ENCODE measurements around the gene NIPA2.

Gene NIPA2

GRCh38 chr15:22845289-22845900 is 6.9 kb downstream of the NIPA2 start:
- no peak for TF ChIP-seq CTCF (IDR thresholded peaks at IDR 0.05; ENCODE audit: low read depth, low read length)
- Histone ChIP-seq H3K9me3 (no peaks in the 10 kb centered on the region), H3K4me3 (ENCODE audit: low read depth, low read length) (no peak overlapping the region), H3K4me1 (no peaks in the 10 kb centered on the region; the same call in 1 of the 2 replicates), H3K36me3 (peaks cover 64% of the 10 kb centered on the region), H3K27me3 (no peaks in the 10 kb centered on the region)
- no peak for DNase-seq

GRCh38 chr15:22846073-22846472 is 7.6 kb downstream of the NIPA2 start:
- no peak for TF ChIP-seq CTCF (IDR thresholded peaks at IDR 0.05; ENCODE audit: low read depth, low read length)
- DNase-seq = peak; percentile 24
- Histone ChIP-seq H3K36me3 (peaks cover 71% of the 10 kb centered on the region), H3K4me3 (ENCODE audit: low read depth, low read length) (no peak overlapping the region), H3K27me3 (no peaks in the 10 kb centered on the region), H3K9me3 (no peaks in the 10 kb centered on the region), H3K4me1 (no peaks in the 10 kb centered on the region; the same call in 1 of the 2 replicates)

GRCh38 chr15:22850055-22850454 is 11.6 kb downstream of the NIPA2 start:
- Histone ChIP-seq H3K36me3 (peaks cover 77% of the 10 kb centered on the region), H3K4me1 (no peaks in the 10 kb centered on the region; the same call in 1 of the 2 replicates)

GRCh38 chr15:22851513-22851912 is 13.0 kb downstream of the NIPA2 start:
- no peak for TF ChIP-seq CTCF (IDR thresholded peaks at IDR 0.05; ENCODE audit: low read depth, low read length)
- Histone ChIP-seq H3K27me3 (no peaks in the 10 kb centered on the region), H3K4me3 (ENCODE audit: low read depth, low read length) (no peak overlapping the region), H3K4me1 (no peaks in the 10 kb centered on the region), H3K36me3 (peaks cover 77% of the 10 kb centered on the region), H3K9me3 (no peaks in the 10 kb centered on the region)
- no peak for DNase-seq

More at GRCh38 chr15:22850055-22850454, 11.6 kb downstream of the NIPA2 start:
- H3K9me3 ChIP-seq = no peaks in the 10 kb centered on the region
- no peak overlapping the region for H3K4me3 ChIP-seq (ENCODE audit: low read depth, low read length)
- DNase-seq = no peak
- no peak for TF ChIP-seq CTCF (IDR thresholded peaks at IDR 0.05; ENCODE audit: low read depth, low read length)
- no peaks in the 10 kb centered on the region for H3K27me3 ChIP-seq

GRCh38 chr15:22855791-22856190 is 17.3 kb downstream of the NIPA2 start:
- no peak for TF ChIP-seq CTCF (IDR thresholded peaks at IDR 0.05; ENCODE audit: low read depth, low read length)
- no peaks in the 10 kb centered on the region for H3K27me3 ChIP-seq
- H3K36me3 ChIP-seq = peaks cover 77% of the 10 kb centered on the region
- DNase-seq = no peak
- H3K9me3 ChIP-seq = no peaks in the 10 kb centered on the region
- no peak overlapping the region for H3K4me3 ChIP-seq (ENCODE audit: low read depth, low read length)
- H3K4me1 ChIP-seq = no peaks in the 10 kb centered on the region

GRCh38 chr15:22856659-22857058 is 18.2 kb downstream of the NIPA2 start:
- no peak for TF ChIP-seq CTCF (IDR thresholded peaks at IDR 0.05; ENCODE audit: low read depth, low read length)
- H3K4me3 ChIP-seq (ENCODE audit: low read depth, low read length) = no peak overlapping the region
- no peaks in the 10 kb centered on the region for H3K4me1 ChIP-seq
- no peaks in the 10 kb centered on the region for H3K27me3 ChIP-seq
- no peaks in the 10 kb centered on the region for H3K9me3 ChIP-seq
- H3K36me3 ChIP-seq = peaks cover 77% of the 10 kb centered on the region
- DNase-seq = no peak
